Liver (tissue), 9 donors: ENCODE measurements around the gene ZNF460. TPM values are rescaled to one million over a fixed set of nuclear protein-coding genes. Genes with fewer than 3 reads are reported as not detected.

Experiments
- DNase-seq: peaks from one replicate; pipeline ENCODE4 v3.0.0-alpha.2; 2017; ENCODE audit warnings: low spot score
- H3K27ac ChIP-seq, 2 donors: one replicate each; pipeline ENCODE4 v1.7.0; 2013; ENCODE audit warnings: inconsistent platforms in 2 of 2, low read length in 2 of 2, control low read depth in 1 of 2, low read depth in 1 of 2, mild to moderate bottlenecking in 1 of 2
- H3K27me3 ChIP-seq, 4 donors: one replicate each; pipeline versions ENCODE4 v1.6.1 to v1.7.0; 2013; ENCODE audit warnings: low read length in 3 of 4, inconsistent platforms in 1 of 4, mild to moderate bottlenecking in 1 of 4, moderate library complexity in 1 of 4; ENCODE audit not compliant: control insufficient read depth in 4 of 4, insufficient read depth in 4 of 4
- H3K36me3 ChIP-seq, 4 donors: one replicate each; pipeline versions ENCODE4 v1.6.1 to v1.7.0; 2013; ENCODE audit warnings: low read length in 3 of 4, mild to moderate bottlenecking in 3 of 4, low read depth in 1 of 4, moderate library complexity in 1 of 4; ENCODE audit not compliant: control insufficient read depth in 4 of 4, insufficient read depth in 3 of 4
- H3K4me1 ChIP-seq, 4 donors: one replicate each; pipeline versions ENCODE4 v1.6.1 to v1.7.0; 2013; ENCODE audit warnings: low read length in 3 of 4, mild to moderate bottlenecking in 3 of 4, moderate library complexity in 1 of 4; ENCODE audit not compliant: control insufficient read depth in 4 of 4, insufficient read depth in 4 of 4
- H3K4me3 ChIP-seq, 3 donors: one replicate each; pipeline versions ENCODE4 v1.6.1 to v1.7.0; 2013; ENCODE audit warnings: low read length in 3 of 3, control low read depth in 1 of 3, low read depth in 1 of 3, mild to moderate bottlenecking in 1 of 3
- H3K9ac ChIP-seq, 2 donors: one replicate each; pipeline ENCODE4 v1.7.0; 2013; ENCODE audit warnings: low read length in 2 of 2, mild to moderate bottlenecking in 2 of 2, moderate library complexity in 2 of 2, control low read depth in 1 of 2, low read depth in 1 of 2
- H3K9me3 ChIP-seq, 4 donors: one replicate each; pipeline versions ENCODE4 v1.6.1 to v1.7.0; 2013; ENCODE audit warnings: low read length in 3 of 4; ENCODE audit not compliant: control insufficient read depth in 4 of 4
- ATF3 ChIP-seq: IDR thresholded peaks from 2 replicates; pipeline ENCODE4 v1.6.1; 2016; ENCODE audit warnings: antibody characterized with exemption
- CTCF ChIP-seq: fragments of 150-350 bp; IDR thresholded peaks from 2 replicates; pipeline ENCODE4 v1.5.1; 2017; ENCODE audit warnings: improper control_type of control experiment, low read depth, low read length; ENCODE audit not compliant: missing input control
- EGR1 ChIP-seq, 2 donors: IDR thresholded peaks; 2 replicates each; pipeline ENCODE4 v1.6.1; 2016 to 2018; ENCODE audit warnings: antibody characterized with exemption in 2 of 2, low read depth in 2 of 2
- FOXA1 ChIP-seq: IDR thresholded peaks from 2 replicates; pipeline ENCODE4 v1.6.1; 2016; ENCODE audit warnings: antibody characterized with exemption
- FOXA2 ChIP-seq: IDR thresholded peaks from 2 replicates; pipeline ENCODE4 v1.6.1; 2016; ENCODE audit warnings: antibody characterized with exemption
- HNF4A ChIP-seq, 2 donors: conservative IDR thresholded peaks; 2 replicates each; pipeline ENCODE4 v1.6.1; 2016; ENCODE audit warnings: antibody characterized with exemption in 2 of 2, mild to moderate bottlenecking in 2 of 2
- HNF4G ChIP-seq: IDR thresholded peaks from 2 replicates; pipeline ENCODE4 v1.6.1; 2016; ENCODE audit warnings: antibody characterized with exemption
- JUND ChIP-seq, 2 donors: IDR thresholded peaks; 2 replicates each; pipeline ENCODE4 v1.6.1; 2016; ENCODE audit warnings: antibody characterized with exemption in 2 of 2
- MAX ChIP-seq: IDR thresholded peaks from 2 replicates; pipeline ENCODE4 v1.6.1; 2016; ENCODE audit warnings: antibody characterized with exemption
- NR2F2 ChIP-seq: IDR thresholded peaks from 2 replicates; pipeline ENCODE4 v1.6.1; 2016; ENCODE audit warnings: antibody characterized with exemption
- RAD21 ChIP-seq, 2 donors: IDR thresholded peaks; 2 replicates each; pipeline ENCODE4 v1.6.1; 2016; ENCODE audit warnings: antibody characterized with exemption in 2 of 2, mild to moderate bottlenecking in 2 of 2
- REST ChIP-seq: IDR thresholded peaks from 2 replicates; pipeline ENCODE4 v1.6.1; 2016; ENCODE audit warnings: antibody characterized with exemption, mild to moderate bottlenecking
- TAF1 ChIP-seq: conservative IDR thresholded peaks from 2 replicates; pipeline ENCODE4 v1.6.1; 2016; ENCODE audit warnings: antibody characterized with exemption, mild to moderate bottlenecking
- YY1 ChIP-seq: IDR thresholded peaks from 2 replicates; pipeline ENCODE4 v1.6.1; 2016; ENCODE audit warnings: antibody characterized with exemption, mild to moderate bottlenecking
- WGBS: extraction: QIAGEN DNeasy Blood & Tissue Kit; methylation state at CpG from one replicate; pipeline ENCODE4 v1.1.7; 2013; 5-methylcytosine and 5-hydroxymethylcytosine counted together
- polyA plus RNA-seq, 2 donors: library from polyadenylated mRNA; stranded (reverse) in 1 of 2; unstranded in 1 of 2; fragments of 200-250 nt in 1 of 2; fragments of >200 nt in 1 of 2; fragmentation: Nextera tagmentation in 1 of 2; extraction: Ambion mirVana in 1 of 2; gene quantifications; one replicate each; pipeline versions ENCODE4 v1.2.1 to v1.2.3, GENCODE V29; 2013 to 2015
- total RNA-seq, 2 donors: library from RNA; depleted of rRNA; stranded (reverse); fragments of >200 nt; gene quantifications; one replicate each; pipeline ENCODE4 v1.2.3, GENCODE V29; 2014
- donor health status: healthy.
- donor health status: healthy.
- donor health status: healthy.
- donor health status: healthy.
- donor health status: healthy.

Gene ZNF460
- total and polyA plus RNA-seq, 4 donors = 0.24 to 54.4 (median 19.4) TPM

GRCh38 chr19:57233207-57233606, 47.1 kb upstream of the ZNF460 start:
- Histone ChIP-seq H3K9ac (no peak overlapping the region), H3K4me1 (no peaks in the 10 kb centered on the region), H3K4me3 (no peak overlapping the region), H3K36me3 (peaks cover 0 to 2% (median 0%) of the 10 kb centered on the region in 4 donors), H3K9me3 (no peaks in the 10 kb centered on the region), H3K27ac (no peak overlapping the region), H3K27me3 (no peaks in the 10 kb centered on the region)
- WGBS = 89% methylated on average over 1 of the region's 1 CpG
- no peak for DNase-seq
- TF ChIP-seq ATF3 (no peak), TAF1 (no peak), EGR1 (IDR thresholded peaks at IDR 0.05; ENCODE audit: low read depth in 2 of 2) (no peak), RAD21 (IDR thresholded peaks at IDR 0.05) (no peak), MAX (no peak), HNF4A (conservative IDR thresholded peaks at IDR 0.05) (no peak), NR2F2 (no peak), CTCF (no peak), FOXA1 (no peak), FOXA2 (no peak), HNF4G (no peak), YY1 (no peak), JUND (IDR thresholded peaks at IDR 0.05) (no peak), REST (no peak)

- Histone ChIP-seq H3K4me1 (peaks cover 2 to 17% (median 15%) of the 10 kb centered on the region in 4 donors), H3K4me3 (peak overlapping the region; percentile 72 to 99 (median 91)), H3K27ac (peak overlapping the region; percentile 79 to 92), H3K9me3 (no peaks in the 10 kb centered on the region), H3K36me3 (peaks cover 0 to 12% (median 6%) of the 10 kb centered on the region in 4 donors), H3K9ac (peak overlapping the region; percentile 71 to 74), H3K27me3 (no peaks in the 10 kb centered on the region)
- DNase-seq = no peak
- WGBS = 30% methylated on average over 12 of the region's 12 CpGs
- peak in 1 of 2 donors; percentile 55 for TF ChIP-seq HNF4A (conservative IDR thresholded peaks at IDR 0.05)
- no peak for TF ChIP-seq MAX
These were observed 40.3 kb upstream of the ZNF460 start for GRCh38 chr19:57239982-57240310.
